HepG2 (cell line): ENCODE measurements around the gene SLC44A4. TPM values are rescaled to one million over a fixed set of nuclear protein-coding genes. Genes with fewer than 3 reads are reported as not detected.

Source experiments
- DMAP1 ChIP-seq: IDR thresholded peaks from 2 replicates; pipeline ENCODE4 v1.6.1; 2016
- FIP1L1 ChIP-seq: fragments of 200-400 bp; formaldehyde crosslinking; IDR thresholded peaks from 2 replicates; pipeline ENCODE4 v1.6.1; 2018; ENCODE audit warnings: low read depth, mild to moderate bottlenecking, low read length, moderate library complexity, borderline replicate concordance; ENCODE audit not compliant: insufficient read depth
- FOXP1 ChIP-seq, 2 experiments: fragments of 450-650 bp in 1 of 2; IDR thresholded peaks; 2 replicates each; pipeline ENCODE4 v1.6.1; 2017 to 2018; ENCODE audit warnings: antibody characterized with exemption in 1 of 2
- JARID2 ChIP-seq: sonication (generic); formaldehyde crosslinking; IDR thresholded peaks from 2 replicates; pipeline ENCODE4 v1.8.1; 2023; ENCODE audit warnings: missing genetic modification reagents, inconsistent platforms; ENCODE audit not compliant: insufficient replicate concordance
- PAXIP1 ChIP-seq: sonication (generic); formaldehyde crosslinking; conservative IDR thresholded peaks from 2 replicates; pipeline ENCODE4 v1.4.0; 2020; ENCODE audit warnings: mild to moderate bottlenecking, missing genetic modification reagents, moderate library complexity
- ZFP37 ChIP-seq: sonication (generic); formaldehyde crosslinking; IDR thresholded peaks from 2 replicates; pipeline ENCODE4 v1.4.0; 2020; ENCODE audit warnings: missing genetic modification reagents, borderline replicate concordance
- ZHX2 ChIP-seq, 2 experiments: sonication (generic) in 1 of 2; formaldehyde crosslinking in 1 of 2; IDR thresholded peaks; 2 replicates each; pipeline versions ENCODE4 v1.6.1 to v1.9.0; 2014 to 2022; ENCODE audit warnings: antibody characterized with exemption in 1 of 2, borderline replicate concordance in 1 of 2, inconsistent platforms in 1 of 2, low read depth in 1 of 2, missing genetic modification reagents in 1 of 2
- ZNF530 ChIP-seq: sonication (generic); formaldehyde crosslinking; IDR thresholded peaks from 2 replicates; pipeline ENCODE4 v1.5.0; 2020; ENCODE audit warnings: low read depth, mild to moderate bottlenecking, missing genetic modification reagents
- ZNF7 ChIP-seq: IDR thresholded peaks from 2 replicates; pipeline ENCODE4 v1.6.1; 2016; ENCODE audit warnings: missing biosample characterization, missing genetic modification reagents
- ZNF816 ChIP-seq: sonication (generic); formaldehyde crosslinking; IDR thresholded peaks from 2 replicates; pipeline ENCODE4 v1.8.0; 2022; ENCODE audit warnings: missing genetic modification reagents, mild to moderate bottlenecking, borderline replicate concordance
- ZSCAN21 ChIP-seq: sonication (generic); formaldehyde crosslinking; IDR thresholded peaks from 2 replicates; pipeline ENCODE4 v1.8.0; 2022; ENCODE audit warnings: mild to moderate bottlenecking, missing genetic modification reagents, moderate library complexity, borderline replicate concordance
- polyA plus RNA-seq, 8 experiments: library from polyadenylated mRNA; depleted of rRNA in 3 of 8; stranded (reverse) in 7 of 8; unstranded in 1 of 8; fragments of >200 nt; fragmentation: Illumina TruSeq in 4 of 8; extraction: Trizol in 4 of 8; gene quantifications; 2 replicates each; pipeline versions ENCODE4 v1.2.1 to v1.2.3, GENCODE V29; 2011 to 2016; ENCODE audit warnings: low read depth in 4 of 8, missing spikeins in 1 of 8, mixed read lengths in 1 of 8; ENCODE audit not compliant: insufficient read depth in 1 of 8
- total RNA-seq, 5 experiments: library from RNA; depleted of rRNA; stranded (reverse); fragments of >200 nt; fragmentation: Illumina TruSeq; extraction: Trizol; gene quantifications; 2 replicates each; pipeline ENCODE4 v1.2.3, GENCODE V29; 2016; ENCODE audit warnings: low read depth in 1 of 5
- TF ChIP-seq, protein P1 (sequence below): sonication (generic); formaldehyde crosslinking; IDR thresholded peaks from 2 replicates; pipeline ENCODE4 v1.5.0; 2020; ENCODE audit warnings: missing genetic modification reagents, mild to moderate bottlenecking, borderline replicate concordance
- TF ChIP-seq, protein P2 (sequence below): sonication (generic); formaldehyde crosslinking; conservative IDR thresholded peaks from 2 replicates; pipeline ENCODE4 v1.8.1; 2023; ENCODE audit warnings: missing genetic modification reagents

SLC44A4 gene
- total and polyA plus RNA-seq, 2 of the 13 experiments (the other 11 are each of a cell fraction or from before 2014, with no cell fraction given): 3.5 to 5.9 TPM

DNA sequence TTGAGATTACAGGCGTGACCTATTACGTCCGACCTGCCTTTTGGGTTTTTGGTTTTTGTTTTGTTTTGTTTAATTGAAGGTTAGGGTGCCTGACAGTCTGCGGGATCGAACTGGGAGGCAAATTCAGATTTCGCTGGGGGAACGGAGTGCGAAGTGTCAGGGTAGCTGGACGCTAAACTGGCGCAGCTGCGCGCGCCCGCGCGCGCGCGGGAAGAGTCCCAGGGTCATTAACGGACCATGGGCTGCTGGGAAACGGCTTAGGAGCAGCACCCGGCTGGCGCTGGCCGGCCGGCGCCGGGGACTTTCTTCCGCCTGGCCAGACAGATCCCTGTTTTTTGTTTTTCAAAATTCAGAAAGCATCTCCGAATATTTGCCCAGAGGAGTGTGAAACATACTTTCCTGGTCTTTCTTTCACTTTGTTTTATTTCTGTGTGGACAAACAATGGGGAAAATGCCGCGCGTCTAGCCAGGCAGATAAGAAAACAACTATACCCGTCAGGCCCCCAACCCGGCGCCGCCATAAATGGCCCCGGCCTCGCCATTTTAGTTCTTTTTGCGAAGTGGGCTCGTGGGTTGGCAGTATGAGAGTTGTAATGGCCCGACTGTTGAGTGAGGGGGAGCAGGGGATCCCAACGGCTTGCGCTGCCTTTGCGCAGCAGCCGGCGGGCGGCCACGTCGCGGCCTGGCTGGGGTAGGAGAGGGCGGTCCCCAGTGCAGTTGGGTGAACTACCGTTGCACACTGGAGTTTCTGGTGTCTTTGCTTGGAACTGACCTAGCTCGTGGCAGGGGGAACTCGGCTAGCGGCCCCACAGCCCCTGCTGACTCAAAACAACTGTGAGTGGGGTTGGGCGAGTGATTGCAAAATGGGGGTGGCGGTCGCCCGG lies 44.2 kb downstream of the SLC44A4 start (continued):
- TF ChIP-seq ZSCAN21 (CRISPR knock-in tag) (0 out of 2 replicates have a peak, but pooled peaks have one; percentile 88), DMAP1 (CRISPR knock-in tag) (peak; percentile 88), ZHX2 (IDR thresholded peaks at IDR 0.05; ENCODE audit: low read depth) (peak; percentile 89), ZHX2 (CRISPR knock-in tag; IDR thresholded peaks at IDR 0.05; ENCODE audit: borderline replicate concordance) (peak; percentile 96; the same call in 1 of the 2 replicates), FIP1L1 (no peak; the same call in 1 of the 2 replicates), ZNF530 (CRISPR knock-in tag) (peak; percentile 32; the same call in 1 of the 2 replicates), PAXIP1 (CRISPR knock-in tag) (peak; percentile 56; the same call in 1 of the 2 replicates), ZFP37 (0 out of 2 replicates have a peak, but pooled peaks have one; percentile 59), JARID2 (CRISPR knock-in tag) (peak; percentile 92), FOXP1 (IDR thresholded peaks at IDR 0.05) (0 out of 2 replicates have a peak, but pooled peaks have one; percentile 28), FOXP1 (CRISPR knock-in tag; IDR thresholded peaks at IDR 0.05) (peak; percentile 22; the same call in 1 of the 2 replicates), ZNF816 (no peak; the same call in 1 of the 2 replicates), ZNF7 (CRISPR knock-in tag) (no peak)
- TF ChIP-seq, protein P1, sequence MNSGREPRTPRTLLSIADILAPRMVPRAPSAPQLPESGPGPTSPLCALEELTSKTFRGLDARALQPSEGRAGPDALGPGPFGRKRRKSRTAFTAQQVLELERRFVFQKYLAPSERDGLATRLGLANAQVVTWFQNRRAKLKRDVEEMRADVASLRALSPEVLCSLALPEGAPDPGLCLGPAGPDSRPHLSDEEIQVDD (CRISPR knock-in tag): no peak
- TF ChIP-seq, protein P2, sequence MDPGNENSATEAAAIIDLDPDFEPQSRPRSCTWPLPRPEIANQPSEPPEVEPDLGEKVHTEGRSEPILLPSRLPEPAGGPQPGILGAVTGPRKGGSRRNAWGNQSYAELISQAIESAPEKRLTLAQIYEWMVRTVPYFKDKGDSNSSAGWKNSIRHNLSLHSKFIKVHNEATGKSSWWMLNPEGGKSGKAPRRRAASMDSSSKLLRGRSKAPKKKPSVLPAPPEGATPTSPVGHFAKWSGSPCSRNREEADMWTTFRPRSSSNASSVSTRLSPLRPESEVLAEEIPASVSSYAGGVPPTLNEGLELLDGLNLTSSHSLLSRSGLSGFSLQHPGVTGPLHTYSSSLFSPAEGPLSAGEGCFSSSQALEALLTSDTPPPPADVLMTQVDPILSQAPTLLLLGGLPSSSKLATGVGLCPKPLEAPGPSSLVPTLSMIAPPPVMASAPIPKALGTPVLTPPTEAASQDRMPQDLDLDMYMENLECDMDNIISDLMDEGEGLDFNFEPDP (CRISPR knock-in tag): no peak
